MV-4-11 (cell line): Measurements from ENCODE around the gene PLA2G2D.
"Not testable (repeated sequence)": the region's sequence is repeated elsewhere in the genome, so short reads cannot be mapped to it uniquely, and the experiment has no call there.

Experiments used
- DNase-seq: peaks from one replicate; lab custom pipeline; 2025; lab: John Stamatoyannopoulos, UW

PLA2G2D gene

GRCh38 chr1:20142001-20142710 lies 22.8 kb upstream of the PLA2G2D start:
- DNase-seq: no peak

GRCh38 chr1:20141466-20141865 lies 22.1 kb upstream of the PLA2G2D start:
- no peak for DNase-seq

- no peak for DNase-seq
Observed at GRCh38 chr1:20141001-20141400, 21.7 kb upstream of the PLA2G2D start.

- DNase-seq: no peak
Observed at GRCh38 chr1:20139776-20140612, 20.7 kb upstream of the PLA2G2D start.

GRCh38 chr1:20138961-20139550 lies 19.7 kb upstream of the PLA2G2D start, which contains the start of gene PLA2G2F:
Gene PLA2G2F, plus strand, starts transcription at chr1:20139323. Its CDS starts 105 bp downstream, at chr1:20139428.
- no peak for DNase-seq

GRCh38 chr1:20138346-20138745 lies 19.0 kb upstream of the PLA2G2D start:
- DNase-seq: no peak

- DNase-seq: no peak
Observed at GRCh38 chr1:20137604-20138003, 18.3 kb upstream of the PLA2G2D start.

GRCh38 chr1:20137055-20137454 lies 17.7 kb upstream of the PLA2G2D start:
- no peak for DNase-seq

- DNase-seq: no peak
Observed at GRCh38 chr1:20136249-20136648, 16.9 kb upstream of the PLA2G2D start.

- DNase-seq: no peak
Observed at GRCh38 chr1:20134995-20135394, 15.7 kb upstream of the PLA2G2D start.

GRCh38 chr1:20130518-20130917 lies 11.2 kb upstream of the PLA2G2D start:
- not testable (repeated sequence) for DNase-seq

- no peak for DNase-seq
Observed at GRCh38 chr1:20126806-20127440, 7.6 kb upstream of the PLA2G2D start.

- DNase-seq: no peak
Observed at GRCh38 chr1:20126041-20126805, 6.9 kb upstream of the PLA2G2D start.

- DNase-seq: peak; percentile 9
Observed at GRCh38 chr1:20125100-20125499, 5.8 kb upstream of the PLA2G2D start.

GRCh38 chr1:20124456-20125057 lies 5.2 kb upstream of the PLA2G2D start:
- DNase-seq: peak; percentile 65

GRCh38 chr1:20123722-20124455 lies 4.6 kb upstream of the PLA2G2D start:
- peak; percentile 67 for DNase-seq

GRCh38 chr1:20120796-20121195 lies 1.5 kb upstream of the PLA2G2D start:
- DNase-seq: no peak

GRCh38 chr1:20117236-20117635 lies 2.1 kb downstream of the PLA2G2D start:
- no peak for DNase-seq

- DNase-seq: no peak
Observed at GRCh38 chr1:20115916-20116315, 3.4 kb downstream of the PLA2G2D start.

- no peak for DNase-seq
Observed at GRCh38 chr1:20115479-20115878, 3.9 kb downstream of the PLA2G2D start.
